GM18870 (cell line): Measurements from ENCODE around the gene STK36.

Experiments used
- ATAC-seq: cut with Tn5 transposase; IDR thresholded peaks from one replicate; pipeline ENCODE4 v1.9.1; 2021; ENCODE audit warnings: moderate library complexity; ENCODE audit not compliant: unreplicated experiment

STK36 gene

DNA sequence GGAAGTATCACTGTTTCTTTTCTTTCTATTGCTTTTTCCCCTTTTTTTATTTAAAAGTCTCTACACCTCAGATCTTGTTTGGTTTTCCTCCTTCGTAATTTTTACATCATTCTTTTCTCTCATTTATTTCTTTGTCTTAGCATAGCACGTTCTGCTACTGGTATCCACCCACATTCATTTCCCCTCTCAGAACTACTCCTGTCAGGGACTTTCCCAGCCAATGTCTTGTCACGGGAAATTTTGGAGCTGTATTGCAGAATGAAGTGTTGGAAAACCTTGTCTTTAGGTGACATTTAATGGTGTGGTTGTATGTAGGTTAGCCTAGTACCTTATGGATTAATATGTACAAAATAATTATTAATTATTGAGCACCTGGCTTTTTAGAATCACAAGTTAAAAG, 72.7 kb downstream of the STK36 start:
- no peak for ATAC-seq

DNA sequence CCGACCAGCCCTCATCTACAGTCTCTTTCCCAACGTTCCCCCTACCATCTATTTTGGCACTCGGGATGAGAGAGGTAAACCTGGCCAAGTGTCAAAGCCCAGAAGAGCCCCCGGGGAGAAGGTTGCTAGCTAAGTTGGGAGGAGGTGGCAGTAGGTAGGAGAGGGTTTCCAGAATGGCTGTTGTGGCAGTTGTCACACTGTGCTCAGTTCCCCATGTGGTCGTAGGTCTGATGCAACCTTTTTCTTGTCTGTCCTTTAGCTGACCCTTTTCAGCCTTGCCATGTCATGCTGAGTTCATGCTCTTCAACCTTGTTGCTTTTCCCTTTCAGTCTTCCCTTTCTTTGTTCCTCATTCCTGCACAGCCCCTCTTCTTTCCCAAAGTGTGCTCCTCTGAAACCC, 73.3 kb downstream of the STK36 start:
- ATAC-seq, result no peak

DNA sequence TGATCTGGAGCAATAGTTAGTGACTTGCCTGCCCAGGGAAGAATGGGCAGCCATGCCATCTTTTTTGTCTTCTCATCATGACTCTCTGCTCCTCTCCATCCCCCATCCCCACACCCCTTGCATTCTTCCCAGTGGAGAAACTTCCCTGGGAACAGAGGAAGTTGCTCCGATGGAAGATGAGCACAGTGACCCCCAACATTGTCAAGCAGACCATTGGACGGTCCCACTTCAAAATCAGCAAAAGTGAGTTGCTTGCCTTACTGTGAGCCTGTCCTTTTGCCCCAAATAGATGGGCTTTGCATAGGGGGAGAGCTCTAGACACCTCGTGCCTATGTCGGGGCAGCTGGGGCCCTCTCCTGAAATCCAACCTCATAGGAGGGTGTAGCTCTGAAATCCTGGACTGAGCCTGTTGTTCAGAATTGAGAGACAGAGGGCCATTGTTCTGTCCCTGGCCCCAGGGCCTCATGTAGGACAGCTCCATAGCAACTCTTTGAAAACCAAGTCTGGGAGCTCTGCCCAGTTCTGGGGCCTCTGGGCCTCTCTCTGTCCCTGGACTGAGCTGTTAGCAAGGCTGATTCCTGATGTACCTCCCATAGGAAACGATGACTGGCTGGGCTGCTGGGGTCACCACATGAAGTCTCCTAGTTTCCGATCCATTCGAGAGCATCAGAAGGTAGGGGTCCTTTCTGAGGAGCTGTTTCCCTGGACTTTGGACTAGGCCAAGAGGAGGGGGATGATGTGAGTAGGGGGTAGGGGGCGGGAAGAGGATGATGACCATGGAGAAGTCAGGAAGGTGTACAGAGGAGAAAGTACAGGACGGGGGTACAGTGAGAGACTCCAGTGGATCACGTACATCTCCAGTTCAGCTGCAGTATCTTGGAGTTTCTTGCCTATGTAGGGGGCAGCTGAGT, 73.9 kb downstream of the STK36 start:
- ATAC-seq, result no peak

DNA sequence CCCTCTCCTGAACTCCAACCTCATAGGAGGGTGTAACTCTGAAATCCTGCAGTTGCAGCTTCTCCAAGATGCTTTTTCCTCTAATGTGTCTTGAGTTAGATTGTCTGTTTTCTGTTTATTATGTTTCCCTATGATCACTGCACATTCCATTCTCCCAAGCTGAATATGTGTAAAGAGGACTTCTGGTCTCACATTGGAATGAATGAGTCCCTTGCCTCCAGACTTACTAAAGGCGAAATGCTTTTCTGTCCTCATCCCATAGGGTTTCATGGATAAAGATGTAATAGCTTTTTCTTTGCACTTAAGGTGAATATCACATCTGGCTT, 74.5 kb downstream of the STK36 start:
- ATAC-seq, result no peak

DNA sequence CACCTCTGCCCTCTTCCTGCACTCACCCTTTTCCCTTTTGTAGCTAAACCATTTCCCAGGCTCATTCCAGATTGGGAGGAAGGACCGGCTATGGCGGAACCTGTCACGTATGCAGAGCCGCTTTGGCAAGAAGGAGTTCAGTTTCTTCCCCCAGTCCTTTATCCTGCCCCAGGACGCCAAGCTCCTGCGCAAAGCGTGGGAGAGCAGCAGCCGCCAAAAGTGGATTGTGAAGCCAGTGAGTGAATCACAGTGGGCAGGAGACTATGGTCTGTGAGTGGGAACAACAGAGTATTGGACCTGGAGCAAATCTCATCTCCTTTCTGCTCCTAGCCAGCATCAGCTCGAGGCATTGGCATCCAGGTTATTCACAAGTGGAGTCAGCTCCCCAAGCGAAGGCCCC, 75.1 kb downstream of the STK36 start:
- no peak for ATAC-seq

DNA sequence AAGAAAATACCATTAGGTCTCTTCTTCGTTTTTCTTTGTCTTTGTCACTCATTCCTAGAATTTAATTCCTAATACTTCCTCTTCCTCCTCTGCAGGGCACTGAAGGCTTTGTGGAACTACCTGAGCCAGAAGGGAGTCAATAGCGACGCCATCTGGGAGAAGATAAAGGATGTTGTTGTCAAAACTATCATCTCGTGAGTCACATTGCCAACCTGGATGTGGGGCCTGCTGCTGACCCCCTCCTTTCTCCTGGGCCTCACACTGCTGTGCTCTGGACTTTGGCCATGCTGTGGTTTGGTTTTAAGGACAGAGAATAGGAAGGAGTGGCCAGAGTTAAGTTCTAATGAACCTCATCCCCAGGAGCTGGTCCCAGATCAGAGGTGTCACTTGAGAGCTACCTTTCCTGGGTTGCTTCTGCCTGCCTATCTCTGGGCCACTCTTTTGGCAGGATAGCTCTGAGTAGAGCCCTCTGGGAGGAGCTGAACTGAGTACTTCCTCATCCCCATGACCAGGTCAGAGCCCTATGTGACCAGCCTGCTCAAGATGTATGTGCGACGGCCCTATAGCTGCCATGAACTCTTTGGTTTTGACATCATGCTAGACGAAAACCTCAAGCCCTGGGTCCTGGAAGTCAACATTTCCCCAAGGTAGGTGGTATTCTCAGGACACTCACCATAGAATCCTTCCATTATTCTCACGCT, 77.0 kb downstream of the STK36 start:
- ATAC-seq, result no peak
